Fibroblast of villous mesenchyme (primary cell): ENCODE results near the gene C11orf42. TPM values are rescaled to one million over a fixed set of nuclear protein-coding genes. Genes with fewer than 3 reads are reported as not detected.

Source experiments
- DNase-seq: peaks from one replicate; pipeline ENCODE4 v3.0.0-alpha.2; 2010; ENCODE audit warnings: low read depth
- H3K4me3 ChIP-seq: 2 replicates; pipeline ENCODE4 v1.5.1; 2011; ENCODE audit warnings: low read depth, mild to moderate bottlenecking, low read length
- CTCF ChIP-seq: IDR thresholded peaks from 2 replicates; pipeline ENCODE4 v1.5.1; 2012; ENCODE audit warnings: low read depth, mild to moderate bottlenecking, low read length; ENCODE audit not compliant: insufficient read depth
- total RNA-seq: library from RNA; depleted of rRNA; stranded (reverse); fragments of >200 nt; gene quantifications from 2 replicates; pipeline ENCODE4 v1.2.3, GENCODE V29; 2012

C11orf42 gene
- total RNA-seq, 1 donor, result under 0.01 TPM

GRCh38 chr11:6232899-6233298, 27.5 kb downstream of the C11orf42 start:
- DNase-seq, result no peak
- no peak overlapping the region for H3K4me3 ChIP-seq
- TF ChIP-seq CTCF, result no peak

- no peak for TF ChIP-seq CTCF
- H3K4me3 ChIP-seq, result peak overlapping the region; percentile 74
- DNase-seq, result no peak
Measured at GRCh38 chr11:6233984-6234386, 28.6 kb downstream of the C11orf42 start.

GRCh38 chr11:6234387-6235107, 29.2 kb downstream of the C11orf42 start, which contains the start of gene FHIP1B:
TSS of gene FHIP1B (minus strand) at chr11:6234636. CDS start at chr11:6224516, 10,120 bp downstream.
- DNase-seq, result peak; percentile 100
- peak within 1 kb of the TSS; percentile 74 for H3K4me3 ChIP-seq
- no peak for TF ChIP-seq CTCF

GRCh38 chr11:6237266-6237665, 31.9 kb downstream of the C11orf42 start:
- no peak overlapping the region for H3K4me3 ChIP-seq
- no peak for TF ChIP-seq CTCF
- DNase-seq, result no peak

- no peak overlapping the region for H3K4me3 ChIP-seq
- no peak for DNase-seq
- TF ChIP-seq CTCF, result no peak
Measured at GRCh38 chr11:6237761-6238302, 32.5 kb downstream of the C11orf42 start.

- no peak for DNase-seq
- TF ChIP-seq CTCF, result no peak
- no peak within 1 kb of the TSS for H3K4me3 ChIP-seq
Measured at GRCh38 chr11:6238902-6239301, 33.5 kb downstream of the C11orf42 start, which contains the start of gene CNGA4. TSS of gene CNGA4 (plus strand) at chr11:6239089. CDS start at chr11:6239207, 118 bp downstream.
